ENCODE measurements around the gene CLEC4M.

DNA sequence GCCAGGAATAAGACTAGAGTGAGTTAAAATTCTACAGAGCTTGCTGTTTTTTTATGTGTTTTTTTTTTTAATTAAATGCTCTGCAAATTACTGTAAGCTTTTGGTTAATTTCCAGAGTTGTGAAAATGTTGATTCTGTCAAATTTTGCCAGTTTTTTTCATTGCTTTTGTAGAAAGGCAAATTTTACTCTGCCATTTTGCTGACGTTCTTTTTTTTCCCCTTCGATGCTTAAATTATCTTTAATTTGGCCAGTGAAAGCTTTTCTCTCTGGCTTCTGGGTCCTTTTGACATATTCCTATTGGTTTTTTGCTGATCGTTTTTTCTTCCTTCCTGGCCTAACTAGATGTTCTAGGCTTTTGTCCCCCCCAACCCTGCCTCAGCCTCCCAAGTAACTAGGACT lies 43.2 kb downstream of the CLEC4M start:
- no peak for TF ChIP-seq POLR2A (IDR thresholded peaks at IDR 0.05)
- no peak for TF ChIP-seq CTCF (IDR thresholded peaks at IDR 0.05 in 4 of 5, conservative IDR thresholded peaks at IDR 0.05 in 1 of 5)

Measured in gastrocnemius medialis (tissue), 4 donors.